A549 treated with CORT108297 at 1 μM for 4 hours (cell line): ENCODE data around the gene CIPC. TPM values are rescaled to one million over a fixed set of nuclear protein-coding genes. Genes with fewer than 3 reads are reported as not detected.

Experiments used
- total RNA-seq: library from RNA; stranded (reverse); fragments of 200-300 nt; extraction: Qiagen RNA extraction; gene quantifications from 5 replicates; pipeline ENCODE4 v1.2.3, GENCODE V29; 2022

CIPC gene
- total RNA-seq = 6.4 to 8.6 TPM (median 7.3 TPM) in 5 replicates

DNA sequence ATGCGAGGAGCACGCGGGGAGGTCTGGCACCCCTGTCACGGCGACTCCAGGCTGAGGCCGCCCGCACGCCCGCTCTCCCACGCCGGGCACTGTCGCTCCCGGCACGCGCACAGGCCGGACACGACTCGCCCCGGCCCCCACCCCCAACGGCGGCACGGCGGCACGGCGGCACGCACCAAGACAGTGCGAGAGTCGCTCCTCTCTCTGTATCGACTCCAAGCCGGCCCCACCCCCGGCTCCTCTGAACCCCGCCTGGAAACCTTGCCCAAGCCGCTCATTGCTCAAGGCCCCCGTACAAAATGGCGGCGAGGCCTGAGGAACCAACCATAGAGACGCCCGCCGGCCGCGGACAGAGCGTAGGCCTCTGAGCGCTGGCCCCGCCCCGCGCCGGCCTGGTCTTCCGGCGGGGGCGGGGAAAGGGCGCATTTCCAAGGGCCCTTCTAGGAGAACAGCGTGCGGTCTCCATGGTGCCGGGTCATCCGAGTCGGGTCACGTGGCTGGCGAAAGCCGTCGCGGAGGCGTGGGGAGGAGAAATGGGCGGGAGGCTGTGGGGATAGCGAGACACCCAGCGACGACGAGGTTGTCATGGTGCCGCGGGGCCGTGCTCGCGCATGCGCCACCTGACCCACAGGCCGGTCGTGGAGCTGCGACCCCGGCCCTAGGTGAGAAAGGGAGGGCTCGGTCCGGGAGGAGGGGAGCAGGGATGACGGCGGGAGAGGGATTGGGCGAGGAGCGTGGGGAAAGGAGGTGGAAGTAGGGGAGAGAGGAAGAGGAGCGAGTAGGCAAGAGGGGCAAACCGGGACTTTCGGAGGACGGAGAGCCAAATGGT is at the start of gene CIPC:
TSS of gene CIPC (plus strand) at position 559 of the 829 bp plus-strand sequence. CDS start 7,451 bp downstream, outside the sequence.

DNA sequence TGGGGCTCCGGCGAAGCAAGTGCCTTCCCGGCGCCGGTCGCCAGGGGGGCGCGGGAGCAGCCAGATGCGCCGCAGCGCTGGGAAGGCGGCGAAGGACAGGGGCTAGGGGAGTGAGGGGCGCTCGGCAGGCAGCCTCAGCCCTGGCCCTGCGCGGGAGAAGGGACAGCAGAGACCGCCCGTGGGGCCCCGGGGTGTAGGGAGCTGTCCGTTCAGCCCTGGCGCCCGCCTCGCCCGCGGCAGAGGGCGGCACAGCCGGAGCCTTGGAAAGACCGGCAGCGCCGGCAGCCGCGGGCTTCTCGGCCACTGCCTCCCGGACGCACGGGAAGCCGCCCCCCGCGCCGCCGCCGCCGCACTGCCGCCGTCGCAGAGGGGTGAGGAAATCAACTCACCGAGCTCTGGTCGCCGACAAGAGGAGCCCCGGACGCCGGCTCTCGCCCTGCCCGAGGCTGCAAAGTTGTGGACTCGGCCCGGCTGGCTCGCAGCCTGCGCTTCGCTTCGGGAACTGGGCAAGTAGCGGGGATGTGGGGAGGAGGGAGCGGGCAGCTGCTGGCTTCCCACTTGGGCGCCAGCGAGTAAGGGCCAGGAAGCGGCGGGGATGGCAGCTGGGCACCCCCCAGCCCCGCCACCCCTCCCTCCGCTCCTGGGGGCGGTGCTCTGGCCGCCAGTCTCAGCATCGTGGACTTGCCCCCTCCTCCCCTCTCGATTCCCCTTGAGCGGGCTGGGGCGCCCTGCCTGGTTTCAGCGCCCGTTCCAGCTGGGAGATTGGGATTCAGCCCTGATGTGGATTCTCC is 43.4 kb downstream of the CIPC start, which contains the start of gene ZDHHC22:
TSS of gene ZDHHC22 (minus strand) at position 578 of the 791 bp plus-strand sequence. CDS start 2,053 bp downstream, outside the sequence.

Other genes with a start within 250 kb of the CIPC start
- 15.9 to 24.7 TPM (median 23.0 TPM) in 5 replicates for gene IRF2BPL, start 69.5 kb upstream of the CIPC start, total RNA-seq
- gene ZDHHC22, start 43.5 kb downstream of the CIPC start, total RNA-seq = 0.20 to 0.46 TPM (median 0.34 TPM) in 5 replicates
- gene TMEM63C, start 83.5 kb downstream of the CIPC start, total RNA-seq = 0.78 to 1.4 TPM (median 0.96 TPM) in 5 replicates
- gene NGB, start 172.9 kb downstream of the CIPC start, total RNA-seq = not detected in 5 replicates
- gene POMT2, start 222.6 kb downstream of the CIPC start, total RNA-seq = 28.5 to 33.6 TPM (median 33.2 TPM) in 5 replicates
- gene GSTZ1, start 222.8 kb downstream of the CIPC start, total RNA-seq = 31.4 to 36.5 TPM (median 36.3 TPM) in 5 replicates